Activated CD4-positive, alpha-beta T cell treated with anti-CD3 and anti-CD28 coated beads for 36 hours (primary cell): ENCODE data around the gene TTC4. TPM values are rescaled to one million over a fixed set of nuclear protein-coding genes. Genes with fewer than 3 reads are reported as not detected.

Experiments used
- ATAC-seq: fragments of 200-7000 bp; cut with Tn5 transposase; one replicate; pipeline ENCODE4 v1.10.0; 2021; ENCODE audit warnings: mild to moderate bottlenecking, moderate library complexity
- CTCF ChIA-PET: fragments of 350-600 bp; sonication (Branson Sonifier 250); formaldehyde crosslinking; loops from one replicate; lab custom pipeline; 2021; ENCODE audit warnings: antibody characterized with exemption; lab: Charles Lee
- POLR2A ChIA-PET: fragments of 350-600 bp; sonication (Branson Sonifier 250); formaldehyde crosslinking; loops from one replicate; lab custom pipeline; 2021; ENCODE audit warnings: antibody characterized with exemption, inconsistent platforms; lab: Charles Lee
- DNase-seq: peaks from one replicate; pipeline ENCODE4 v3.0.0-alpha.2; 2020
- H3K27ac Mint-ChIP-seq: one replicate; pipeline ENCODE4 v1.8.0; 2021; ENCODE audit warnings: mixed read lengths
- H3K27me3 Mint-ChIP-seq: one replicate; pipeline ENCODE4 v1.8.0; 2021; ENCODE audit warnings: mixed read lengths
- H3K36me3 Mint-ChIP-seq: one replicate; pipeline ENCODE4 v1.8.0; 2021; ENCODE audit warnings: low read depth, mixed read lengths
- H3K4me1 Mint-ChIP-seq: one replicate; pipeline ENCODE4 v1.8.0; 2021; ENCODE audit warnings: mixed read lengths
- H3K4me3 Mint-ChIP-seq: one replicate; pipeline ENCODE4 v1.8.0; 2021; ENCODE audit warnings: mild to moderate bottlenecking, moderate library complexity, mixed read lengths
- H3K9me3 Mint-ChIP-seq: one replicate; pipeline ENCODE4 v1.8.0; 2021; ENCODE audit warnings: low read depth, mixed read lengths
- intact Hi-C, 2 experiments: fragments of 100-400 bp; cut with DNase I in 1 of 2; cut with micrococcal nuclease in 1 of 2; formaldehyde crosslinking; loops; one replicate each; pipeline versions ENCODE4 v1.14.2 to v1.15.1; 2022 to 2024; cut with DNase I, micrococcal nuclease
- total RNA-seq, 2 experiments: library from RNA; stranded (reverse); gene quantifications; one replicate each; pipeline ENCODE4 v1.2.3, GENCODE V29; 2021

The TTC4 gene
- total RNA-seq, 2 experiments from 2014 or later, result 34.4 to 36.1 TPM

DNA sequence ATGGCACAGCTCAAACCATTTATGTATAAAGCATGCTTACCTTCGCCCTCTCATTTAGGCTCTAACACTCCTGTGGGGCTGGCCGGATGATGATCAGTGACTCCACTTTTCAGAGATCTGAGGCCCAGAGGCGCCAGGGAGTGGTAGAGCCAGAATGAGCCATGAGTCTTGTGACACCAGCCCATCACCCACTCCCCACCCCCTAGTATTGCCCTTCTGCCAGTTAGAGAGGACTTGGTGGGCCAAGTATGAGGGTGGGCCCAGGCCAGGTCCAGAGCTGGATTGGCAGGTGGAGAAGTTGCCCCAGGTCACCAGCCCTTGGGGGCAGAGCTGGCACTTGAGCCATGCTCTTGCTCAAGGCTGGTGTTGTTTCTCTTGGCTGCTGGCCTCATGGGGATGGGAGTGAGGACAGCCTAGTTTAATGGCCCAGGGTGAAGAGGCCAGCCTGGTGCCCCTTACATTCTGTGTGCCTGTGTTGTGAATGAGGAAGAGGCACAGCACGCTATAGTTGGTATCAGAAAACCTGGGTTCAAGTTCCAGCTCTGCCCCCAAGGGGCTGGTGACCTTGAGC is 30.2 kb upstream of the TTC4 start:
- ATAC-seq (no peak), DNase-seq (no peak)
- Mint-ChIP-seq H3K27ac (no peak overlapping the region), H3K36me3 (no peaks in the 10 kb centered on the region), H3K27me3 (no peaks in the 10 kb centered on the region), H3K4me1 (no peaks in the 10 kb centered on the region), H3K4me3 (no peak overlapping the region), H3K9me3 (no peaks in the 10 kb centered on the region)
- CTCF ChIA-PET, result interaction anchor here (0.7 kb wide), 1 partner anchor 127 kb away, joined by 3 read pairs; no protein-coding TSS in a partner anchor
- POLR2A ChIA-PET, result no interaction called here
- intact Hi-C loops, result no loop called here

- no peak overlapping the region for H3K4me3 Mint-ChIP-seq
- no peak overlapping the region for H3K27ac Mint-ChIP-seq
- no peaks in the 10 kb centered on the region for H3K27me3 Mint-ChIP-seq
- H3K4me1 Mint-ChIP-seq, result no peaks in the 10 kb centered on the region
- no peak for DNase-seq
- no peak for ATAC-seq
- ChIA-PET POLR2A (no interaction called here), CTCF (interaction anchor here (1.0 kb wide), 1 partner anchor 26 kb away, joined by 3 read pairs; no protein-coding TSS in a partner anchor)
- intact Hi-C loops, result no loop called here
- no peaks in the 10 kb centered on the region for H3K36me3 Mint-ChIP-seq
- H3K9me3 Mint-ChIP-seq, result no peaks in the 10 kb centered on the region
Observed at GRCh38 chr1:54686155-54686554, 29.5 kb upstream of the TTC4 start.

DNA sequence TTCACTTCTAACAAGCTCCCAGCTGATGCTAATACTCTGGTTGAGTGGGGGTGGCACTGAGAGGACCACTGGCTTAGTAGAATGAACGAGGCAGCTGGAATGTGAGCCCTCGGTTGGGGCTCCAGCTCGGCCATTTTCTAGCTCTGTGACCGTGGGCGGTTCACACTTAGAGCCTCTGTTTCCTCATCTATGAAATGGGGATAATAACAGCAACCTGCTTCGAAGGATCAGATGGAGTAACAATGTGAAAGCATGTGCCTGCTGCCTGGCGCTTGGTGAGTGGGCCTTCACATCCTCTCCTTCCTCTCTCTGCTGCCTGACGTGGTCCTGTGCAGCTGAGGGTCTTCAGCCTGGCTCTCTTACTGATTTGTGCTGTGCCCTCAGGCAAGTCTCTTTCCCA is 20.9 kb upstream of the TTC4 start:
- ChIA-PET POLR2A (no interaction called here), CTCF (no interaction called here)
- Mint-ChIP-seq H3K27ac (no peak overlapping the region), H3K9me3 (no peaks in the 10 kb centered on the region), H3K36me3 (no peaks in the 10 kb centered on the region), H3K4me1 (peaks cover 6% of the 10 kb centered on the region), H3K4me3 (no peak overlapping the region), H3K27me3 (peaks cover 5% of the 10 kb centered on the region)
- ATAC-seq (no peak), DNase-seq (no peak)
- intact Hi-C loops, result no loop called here

DNA sequence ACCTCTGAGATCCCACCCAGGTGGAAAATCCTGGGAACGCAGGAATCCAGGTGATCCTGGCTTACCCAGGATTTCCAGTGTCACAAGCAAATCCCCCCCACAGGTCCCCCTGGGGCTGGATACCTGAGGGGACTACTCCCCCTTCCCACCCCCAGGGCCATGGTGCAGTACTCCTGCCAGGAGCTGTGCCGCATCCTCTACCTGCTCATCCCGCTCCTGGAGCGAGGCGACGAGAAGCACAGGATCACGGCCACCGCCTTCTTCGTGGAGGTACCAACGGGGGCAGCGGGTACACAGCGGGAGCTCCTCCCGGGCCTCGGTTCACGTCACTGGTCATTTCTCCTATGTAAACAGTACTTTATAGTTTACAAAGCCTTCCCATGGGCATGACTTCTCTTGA is 20.4 kb upstream of the TTC4 start:
- DNase-seq (no peak), ATAC-seq (no peak)
- Mint-ChIP-seq H3K4me1 (peaks cover 6% of the 10 kb centered on the region), H3K27ac (no peak overlapping the region), H3K36me3 (no peaks in the 10 kb centered on the region), H3K27me3 (peaks cover 5% of the 10 kb centered on the region), H3K9me3 (no peaks in the 10 kb centered on the region), H3K4me3 (no peak overlapping the region)
- ChIA-PET CTCF (no interaction called here), POLR2A (no interaction called here)
- intact Hi-C loops, result no loop called here

DNA sequence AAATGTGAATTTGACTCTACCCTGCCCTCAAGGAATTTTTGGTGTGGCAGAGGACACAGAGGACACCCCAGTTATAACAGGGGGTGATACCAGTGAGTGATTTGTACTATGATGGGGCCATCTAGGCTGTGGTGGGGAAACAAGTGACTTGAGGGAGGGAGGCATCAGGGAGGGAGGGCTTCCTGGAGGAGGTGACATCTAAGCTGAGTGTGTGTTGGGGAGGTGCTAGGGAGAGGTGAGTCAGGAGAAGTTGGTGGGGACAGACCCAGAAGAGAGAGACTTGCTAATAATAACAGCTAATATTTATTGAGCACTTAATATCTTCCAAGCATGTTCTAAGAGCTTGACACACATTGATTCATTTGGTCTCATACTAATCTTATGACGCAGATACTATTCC is 19.9 kb upstream of the TTC4 start:
- peaks cover 6% of the 10 kb centered on the region for H3K4me1 Mint-ChIP-seq
- H3K27me3 Mint-ChIP-seq, result peaks cover 7% of the 10 kb centered on the region
- ChIA-PET CTCF (interaction anchor here (0.6 kb wide), 1 partner anchor 105 kb away, joined by 3 read pairs; no protein-coding TSS in a partner anchor), POLR2A (no interaction called here)
- intact Hi-C loops, result no loop called here
- peak; percentile 33 for ATAC-seq
- H3K36me3 Mint-ChIP-seq, result no peaks in the 10 kb centered on the region
- H3K4me3 Mint-ChIP-seq, result no peak overlapping the region
- no peak for DNase-seq
- H3K9me3 Mint-ChIP-seq, result no peaks in the 10 kb centered on the region
- no peak overlapping the region for H3K27ac Mint-ChIP-seq

DNA sequence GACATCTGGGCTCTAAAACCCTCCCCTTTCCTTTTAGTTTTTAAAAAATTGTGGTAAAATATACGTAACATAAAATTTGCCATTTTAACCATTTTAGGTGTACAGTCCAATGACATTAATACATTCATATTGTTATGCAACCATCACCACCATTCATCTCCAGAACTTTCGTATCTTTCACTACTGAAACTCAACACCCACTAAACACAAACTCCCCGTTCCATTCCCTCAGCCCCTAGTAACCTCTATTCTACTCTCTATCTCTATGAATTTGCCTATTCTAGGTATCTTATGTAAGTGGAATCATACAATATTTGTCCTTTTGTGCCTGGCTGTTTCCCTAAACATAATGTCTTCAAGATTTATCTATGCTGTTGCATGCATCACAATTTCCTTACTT is 19.4 kb upstream of the TTC4 start:
- peaks cover 7% of the 10 kb centered on the region for H3K27me3 Mint-ChIP-seq
- no peaks in the 10 kb centered on the region for H3K36me3 Mint-ChIP-seq
- no peak overlapping the region for H3K4me3 Mint-ChIP-seq
- H3K4me1 Mint-ChIP-seq, result peaks cover 6% of the 10 kb centered on the region
- H3K9me3 Mint-ChIP-seq, result no peaks in the 10 kb centered on the region
- DNase-seq (no peak), ATAC-seq (peak; percentile 39)
- ChIA-PET CTCF (interaction anchor here (0.6 kb wide), 1 partner anchor 104 kb away, joined by 3 read pairs; no protein-coding TSS in a partner anchor), POLR2A (no interaction called here)
- intact Hi-C loops, result no loop called here
- no peak overlapping the region for H3K27ac Mint-ChIP-seq

GRCh38 chr1:54697896-54698295 is 17.8 kb upstream of the TTC4 start:
- Mint-ChIP-seq H3K4me3 (no peak overlapping the region), H3K4me1 (peaks cover 6% of the 10 kb centered on the region), H3K36me3 (no peaks in the 10 kb centered on the region), H3K9me3 (no peaks in the 10 kb centered on the region), H3K27me3 (peaks cover 7% of the 10 kb centered on the region), H3K27ac (no peak overlapping the region)
- POLR2A ChIA-PET, result no interaction called here
- DNase-seq (no peak), ATAC-seq (no peak)
- intact Hi-C loops, result no loop called here
- CTCF ChIA-PET, result no interaction called here

- DNase-seq (no peak), ATAC-seq (no peak)
- intact Hi-C loops, result no loop called here
- Mint-ChIP-seq H3K27ac (no peak overlapping the region), H3K4me1 (peaks cover 6% of the 10 kb centered on the region), H3K36me3 (no peaks in the 10 kb centered on the region), H3K27me3 (peaks cover 7% of the 10 kb centered on the region), H3K4me3 (no peak overlapping the region), H3K9me3 (no peaks in the 10 kb centered on the region)
- CTCF ChIA-PET, result no interaction called here
- POLR2A ChIA-PET, result no interaction called here
Observed at GRCh38 chr1:54698346-54698745, 17.3 kb upstream of the TTC4 start.

GRCh38 chr1:54699936-54700525 is 15.6 kb upstream of the TTC4 start:
- Mint-ChIP-seq H3K4me3 (no peak overlapping the region), H3K9me3 (no peaks in the 10 kb centered on the region), H3K27ac (no peak overlapping the region), H3K36me3 (no peaks in the 10 kb centered on the region), H3K27me3 (peaks cover 7% of the 10 kb centered on the region), H3K4me1 (peaks cover 6% of the 10 kb centered on the region)
- ChIA-PET CTCF (no interaction called here), POLR2A (no interaction called here)
- intact Hi-C loops, result no loop called here
- no peak for DNase-seq
- ATAC-seq, result no peak

GRCh38 chr1:54701066-54701465 is 14.6 kb upstream of the TTC4 start:
- DNase-seq (no peak), ATAC-seq (no peak)
- Mint-ChIP-seq H3K4me3 (no peak overlapping the region), H3K36me3 (no peaks in the 10 kb centered on the region), H3K9me3 (no peaks in the 10 kb centered on the region), H3K4me1 (peaks cover 3% of the 10 kb centered on the region), H3K27ac (no peak overlapping the region), H3K27me3 (peaks cover 7% of the 10 kb centered on the region)
- POLR2A ChIA-PET, result no interaction called here
- CTCF ChIA-PET, result no interaction called here
- intact Hi-C loops, result no loop called here

GRCh38 chr1:54701996-54702395 is 13.7 kb upstream of the TTC4 start:
- Mint-ChIP-seq H3K27ac (no peak overlapping the region), H3K4me1 (no peaks in the 10 kb centered on the region), H3K36me3 (no peaks in the 10 kb centered on the region), H3K9me3 (no peaks in the 10 kb centered on the region), H3K27me3 (peaks cover 5% of the 10 kb centered on the region), H3K4me3 (no peak overlapping the region)
- intact Hi-C loops, result no loop called here
- CTCF ChIA-PET, result no interaction called here
- POLR2A ChIA-PET, result no interaction called here
- ATAC-seq (no peak), DNase-seq (no peak)

DNA sequence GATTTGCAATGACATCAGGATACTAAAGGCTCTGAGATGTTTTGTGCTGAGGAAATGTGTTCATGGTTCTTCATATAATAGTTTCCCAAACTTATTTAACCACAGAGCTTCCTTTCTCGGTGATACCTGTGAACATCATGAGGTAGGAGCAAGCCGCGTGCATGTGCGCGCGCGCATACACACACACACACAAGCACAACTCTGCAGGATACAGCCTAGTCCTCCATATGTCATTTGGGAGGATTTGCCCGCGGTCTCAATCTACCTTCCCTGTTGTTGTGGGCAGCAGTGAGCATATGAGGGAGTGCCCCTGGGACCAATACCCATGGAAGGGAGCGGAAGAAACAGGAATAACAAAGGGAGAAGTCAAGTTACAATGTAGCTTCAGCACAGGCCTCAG is 12.2 kb upstream of the TTC4 start:
- ChIA-PET POLR2A (no interaction called here), CTCF (no interaction called here)
- no peak for ATAC-seq
- Mint-ChIP-seq H3K4me1 (no peaks in the 10 kb centered on the region), H3K27ac (no peak overlapping the region), H3K9me3 (no peaks in the 10 kb centered on the region), H3K36me3 (no peaks in the 10 kb centered on the region), H3K27me3 (peaks cover 2% of the 10 kb centered on the region), H3K4me3 (no peak overlapping the region)
- intact Hi-C loops, result no loop called here
- no peak for DNase-seq
